Fibroblast of skin of back (primary cell): Measurements from ENCODE around the gene XYLT1.
A peak's percentile ranks its signal among the peaks of the same experiment; 100 is the strongest.
"Not testable (repeated sequence)": the region's sequence is repeated elsewhere in the genome, so short reads cannot be mapped to it uniquely, and the experiment has no call there.

Experiments used
- DNase-seq: peaks from one replicate; pipeline ENCODE4 v3.0.0-alpha.2; 2013

XYLT1 gene

DNA sequence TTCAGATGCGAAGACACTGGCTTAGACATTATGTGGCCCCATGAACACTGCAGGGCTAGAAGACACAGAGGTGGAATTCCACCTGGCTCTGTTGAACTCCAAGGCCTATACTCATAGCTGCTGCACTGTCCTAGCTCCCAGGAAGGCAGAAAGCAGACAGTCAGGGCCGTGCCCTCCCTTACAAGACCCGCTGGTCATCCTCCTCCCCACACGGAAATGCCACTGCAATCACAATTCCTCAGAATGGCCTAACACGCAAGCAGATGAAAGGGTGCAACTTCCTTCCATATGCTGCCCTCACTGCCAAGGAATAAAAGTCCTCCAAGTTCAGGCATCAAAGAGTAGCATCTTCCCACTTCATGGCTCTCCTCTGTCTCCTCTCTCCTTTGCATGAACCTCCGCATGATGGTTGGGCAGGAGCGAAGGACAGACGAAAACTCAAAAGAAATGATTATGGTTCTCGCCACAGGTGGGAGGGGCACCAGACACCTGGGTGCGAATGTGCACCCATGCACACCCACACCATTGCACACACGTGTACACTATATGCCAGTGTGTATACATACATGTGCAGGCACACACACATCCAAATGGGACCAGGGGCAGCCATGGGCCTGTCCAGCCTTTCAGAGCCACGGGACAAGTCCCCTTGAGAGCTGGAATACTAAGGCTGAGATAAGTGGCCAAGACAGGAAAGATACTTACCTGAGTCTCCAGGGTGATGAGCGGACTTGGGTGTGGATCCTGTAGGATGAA is 113.3 kb downstream of the XYLT1 start:
- DNase-seq, result no peak

DNA sequence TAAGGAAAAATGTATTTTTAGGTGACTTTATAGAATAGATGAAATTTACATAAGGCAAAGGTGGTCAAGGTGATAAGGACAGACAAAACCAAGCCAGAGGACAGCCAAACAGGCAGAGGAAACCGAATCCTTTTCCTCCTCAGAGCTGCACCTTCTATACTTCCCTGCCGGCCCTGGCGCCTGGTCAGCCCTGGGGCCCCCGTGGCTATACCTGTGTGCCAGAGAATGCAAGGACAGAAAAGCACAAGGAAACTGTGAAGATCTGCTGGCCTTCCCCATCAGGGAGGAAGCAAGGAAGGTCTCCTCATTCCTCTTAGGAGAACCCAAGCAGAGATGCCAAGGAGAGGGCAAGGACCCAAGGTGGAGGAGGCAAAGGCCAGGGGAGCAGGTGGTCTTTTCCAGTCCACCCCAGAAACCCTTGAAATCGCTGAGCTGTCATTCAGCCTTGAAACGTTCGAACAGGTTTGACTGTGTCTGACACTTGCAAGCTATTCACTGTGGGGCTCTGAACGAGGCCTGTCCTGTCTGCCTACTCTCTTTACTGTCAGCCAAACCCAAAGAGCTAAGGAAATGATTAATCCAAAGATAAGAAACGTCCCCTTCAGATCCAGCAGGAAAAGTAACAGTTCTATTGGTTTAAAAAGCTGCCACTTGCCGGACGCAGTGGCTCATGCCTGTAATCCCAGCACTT is 114.4 kb downstream of the XYLT1 start:
- DNase-seq, result no peak

DNA sequence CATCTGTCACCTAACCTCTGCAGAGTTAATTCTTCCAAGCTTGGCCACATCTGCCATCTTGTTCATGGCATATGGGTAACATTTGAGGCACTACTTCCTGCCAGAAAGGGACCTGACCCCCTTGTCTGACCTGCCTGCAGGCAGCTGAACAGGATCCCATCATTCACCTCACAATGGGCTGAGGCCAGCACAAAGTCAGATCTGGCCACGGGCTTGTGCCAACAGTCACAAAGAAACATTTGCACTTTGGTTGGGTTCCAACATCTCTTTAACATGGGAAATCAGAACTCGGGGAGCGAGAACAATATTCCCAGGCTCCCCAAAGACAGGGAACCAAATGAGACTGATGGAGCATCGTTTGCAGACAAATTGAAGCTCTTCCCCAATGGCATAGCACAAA is 116.1 kb downstream of the XYLT1 start:
- DNase-seq, result no peak

DNA sequence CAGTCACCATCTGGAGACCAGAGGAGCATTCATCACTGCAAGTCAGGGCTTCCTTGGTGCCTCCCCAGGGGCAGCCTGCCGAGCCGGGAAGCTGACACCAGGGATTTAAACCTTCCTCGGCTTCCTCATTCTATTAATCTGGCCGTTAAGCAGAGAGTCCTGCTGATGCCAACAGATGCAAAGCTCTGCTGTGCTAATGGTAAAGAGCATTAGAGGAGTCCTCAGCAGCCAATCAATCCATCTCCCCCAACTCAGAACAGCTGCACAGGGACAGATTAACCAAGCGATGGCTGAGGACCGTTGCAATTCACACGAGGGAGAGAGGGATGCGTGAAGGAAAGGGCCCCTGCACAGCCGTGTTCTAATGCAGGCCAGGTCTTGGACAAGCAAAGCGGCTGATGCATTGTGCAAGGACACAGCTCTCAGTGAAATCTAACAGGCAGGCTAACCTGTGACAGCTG is 116.6 kb downstream of the XYLT1 start:
- no peak for DNase-seq

DNA sequence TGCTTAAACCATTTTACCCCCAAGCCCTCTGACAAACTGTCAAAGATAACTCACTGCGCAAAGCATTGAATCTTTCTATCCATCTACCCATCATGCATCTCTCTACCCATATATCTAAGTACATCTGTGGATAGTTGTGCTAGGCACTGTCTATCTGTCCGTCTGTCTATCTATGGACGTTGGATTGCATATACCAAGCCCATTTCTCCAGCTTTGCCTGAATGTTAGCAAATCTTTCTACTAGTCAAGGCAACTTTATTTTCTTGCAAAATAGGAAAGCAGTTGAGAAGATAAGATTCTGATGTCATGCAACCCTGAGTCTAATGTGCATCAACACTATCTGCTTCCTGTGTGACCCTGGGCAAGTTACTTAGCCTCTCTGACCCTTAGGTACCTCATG is 117.2 kb downstream of the XYLT1 start:
- no peak for DNase-seq

DNA sequence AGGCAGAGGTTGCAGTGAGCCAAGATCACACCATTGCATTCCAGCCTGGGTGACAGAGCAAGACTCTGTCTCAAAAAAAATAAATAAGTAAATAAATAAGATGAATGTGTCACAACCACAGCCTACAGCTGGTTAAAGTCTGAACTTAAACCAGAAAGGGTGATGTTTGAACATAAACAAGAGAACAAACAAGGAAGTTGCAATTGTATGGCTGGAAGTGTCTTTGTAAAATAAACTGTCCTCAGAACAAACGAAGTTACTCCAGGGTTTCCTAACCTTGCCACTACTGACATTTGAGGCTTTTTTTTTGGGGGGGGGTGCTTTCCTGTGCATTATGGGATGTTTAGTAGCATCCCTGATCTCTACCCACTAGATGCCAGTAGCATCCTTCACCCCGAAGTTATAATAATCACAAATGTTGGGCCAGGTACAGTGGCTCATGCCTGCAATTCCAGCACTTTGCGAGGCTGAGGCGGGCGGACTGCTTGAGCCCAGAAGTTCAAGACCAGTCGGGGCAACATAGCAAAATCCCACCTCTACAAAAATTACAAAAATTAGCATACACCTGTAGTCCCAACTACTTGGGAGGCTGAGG is 119.2 kb downstream of the XYLT1 start:
- DNase-seq, result no peak

DNA sequence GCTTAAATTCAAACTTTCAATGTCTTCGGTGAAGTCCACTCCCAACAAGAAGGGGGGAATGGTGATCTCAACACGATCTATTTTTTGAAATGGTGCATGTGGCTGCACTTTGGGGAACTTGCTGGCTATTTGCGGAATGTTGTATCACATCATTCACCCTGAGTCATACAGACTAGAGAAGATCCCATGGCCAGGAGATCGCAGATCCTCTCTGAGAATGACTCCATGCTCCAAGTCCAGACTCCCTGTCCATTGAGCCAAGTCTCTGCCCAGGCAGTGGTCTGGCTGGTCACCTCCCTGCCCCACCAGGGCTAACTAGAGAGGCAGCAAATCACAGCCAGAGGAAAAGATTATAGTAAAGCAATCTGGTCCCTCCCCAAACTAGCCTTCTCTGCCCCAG is 120.6 kb downstream of the XYLT1 start:
- DNase-seq, result peak; percentile 72

DNA sequence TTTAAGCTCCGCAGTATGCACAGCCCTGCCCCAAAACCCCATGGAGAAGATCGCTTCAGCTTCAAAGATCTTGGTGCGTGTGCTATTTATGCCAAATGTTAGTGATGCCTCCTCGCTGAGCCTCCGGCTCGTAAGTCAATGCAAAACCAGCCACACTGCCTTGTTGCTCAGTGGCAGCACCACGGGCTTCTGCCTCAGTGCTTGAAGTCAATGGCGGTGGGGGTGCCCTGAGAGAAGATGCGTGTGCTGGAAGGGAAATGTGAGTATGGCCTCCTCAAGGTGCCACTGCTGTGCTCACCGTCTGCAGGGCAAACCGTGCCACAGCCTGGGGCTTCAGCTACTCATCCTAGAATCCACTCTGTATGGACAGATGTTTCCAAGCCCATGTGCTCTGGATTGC is 121.9 kb downstream of the XYLT1 start:
- DNase-seq, result no peak

DNA sequence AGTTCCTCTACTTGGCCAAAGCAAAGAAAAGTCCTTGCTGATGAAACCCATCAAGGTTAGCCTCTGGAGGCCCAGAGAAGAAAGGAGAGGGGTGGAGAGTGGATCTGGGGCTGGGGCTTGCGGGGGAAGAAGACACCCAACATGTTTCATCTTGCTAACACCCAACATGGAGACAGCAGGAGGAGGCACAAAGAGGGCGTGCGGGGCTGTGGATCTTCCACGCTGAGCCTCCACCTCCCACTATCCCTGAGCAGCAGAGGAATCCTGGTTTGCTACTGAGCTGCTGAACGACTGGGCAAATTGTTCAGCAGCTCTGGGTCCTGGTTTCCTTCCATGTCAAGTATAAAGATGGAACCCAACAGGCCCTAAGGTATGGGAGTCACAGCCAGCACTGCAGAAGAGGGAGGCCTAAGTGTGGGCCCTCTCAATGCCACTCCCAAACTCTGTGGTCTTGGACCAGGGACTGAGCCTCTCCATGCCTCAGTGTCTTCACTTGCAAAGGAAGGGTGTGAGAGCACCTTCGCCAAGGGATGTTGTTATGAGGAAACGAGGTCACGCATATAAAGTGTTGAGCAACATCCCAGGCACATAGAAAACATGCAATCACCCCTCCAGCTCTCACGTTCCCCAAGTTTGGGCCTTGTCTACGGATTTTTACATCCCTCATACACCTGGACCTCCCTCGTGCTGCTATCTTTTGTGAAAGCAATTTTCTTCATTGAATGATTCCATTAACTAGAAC is 122.5 kb downstream of the XYLT1 start:
- DNase-seq, result no peak

DNA sequence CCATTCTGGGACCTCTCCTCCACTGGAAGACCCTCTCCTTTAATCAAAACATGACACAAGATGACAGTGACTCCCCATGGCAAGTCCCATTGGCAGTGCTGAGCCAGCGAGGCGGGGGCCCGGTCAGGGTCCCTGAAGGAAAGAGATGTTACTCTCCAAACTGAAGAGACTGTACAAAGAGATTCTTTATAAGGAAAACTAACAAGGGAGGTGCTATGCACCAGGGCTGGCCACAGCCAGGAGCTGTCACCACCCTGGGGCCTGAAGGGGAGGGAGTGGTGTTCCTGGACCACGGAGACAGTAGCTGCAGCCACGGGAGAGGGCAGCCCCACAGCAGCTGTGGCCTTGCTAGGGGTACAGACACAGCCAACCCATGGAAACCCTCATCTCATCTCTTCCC is 123.1 kb downstream of the XYLT1 start:
- DNase-seq, result no peak

DNA sequence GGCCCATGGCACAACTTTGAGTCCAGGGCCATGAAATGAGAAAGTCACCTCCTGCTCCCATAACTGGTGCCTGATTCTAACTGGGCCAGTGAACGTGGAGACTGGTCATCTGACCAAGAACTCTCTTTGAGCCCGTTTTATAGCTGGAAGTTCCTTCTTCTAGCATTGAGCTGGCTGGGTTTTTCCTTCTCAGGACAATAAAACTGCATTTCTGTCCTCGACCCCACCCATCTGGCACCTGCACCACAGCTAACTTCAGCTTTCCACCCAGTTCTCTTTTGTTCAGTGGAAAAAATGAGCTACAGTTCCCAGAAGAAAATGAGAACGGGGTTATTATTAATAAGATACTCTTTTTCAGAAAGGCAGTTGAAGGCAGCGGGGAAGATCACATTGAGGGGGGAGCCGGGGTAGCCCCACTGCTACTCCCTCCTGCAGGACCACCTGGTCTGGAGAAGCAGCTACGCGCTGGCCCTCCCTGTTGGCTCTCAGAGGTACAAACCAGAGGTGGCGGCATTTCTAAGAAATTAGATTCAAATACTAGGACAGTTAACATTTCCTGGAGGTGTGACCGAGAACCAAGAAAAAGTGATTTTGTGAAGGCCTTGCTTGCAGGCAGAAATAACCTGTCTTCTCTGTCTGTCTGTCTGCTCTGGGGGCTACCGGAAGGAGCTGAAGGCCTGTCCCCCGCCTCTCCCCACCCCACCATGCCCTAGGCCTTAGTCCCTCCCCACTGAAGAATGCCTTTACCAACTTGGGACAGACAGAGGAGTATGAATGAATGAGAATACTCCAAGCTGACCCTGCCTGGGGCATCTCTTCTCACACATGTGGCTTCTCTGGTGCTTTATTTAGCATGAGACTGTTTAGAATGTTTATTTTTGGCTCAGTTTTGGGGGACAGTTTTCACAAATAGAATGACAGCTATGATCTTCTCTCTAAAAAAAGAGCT is 123.9 kb downstream of the XYLT1 start:
- no peak for DNase-seq

DNA sequence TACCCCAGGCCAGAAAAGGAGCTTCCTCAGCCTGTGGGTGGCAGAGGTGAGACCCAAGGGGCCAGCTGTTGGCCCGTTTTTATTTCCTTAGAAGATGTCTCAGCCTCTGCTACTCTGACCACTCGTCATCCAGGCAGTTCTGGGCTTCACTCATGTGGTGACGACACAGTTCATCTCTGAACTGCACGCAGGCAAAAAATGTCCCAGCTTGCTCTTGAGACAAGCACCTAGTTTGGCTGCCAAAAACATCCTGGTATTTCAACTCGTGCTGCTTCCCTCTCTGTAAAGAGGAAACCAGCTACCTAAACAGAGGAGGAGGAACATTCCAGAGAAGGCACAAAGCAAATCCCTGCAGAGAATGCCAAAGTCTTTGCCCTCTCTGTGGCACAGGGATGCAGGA is 125.7 kb downstream of the XYLT1 start:
- DNase-seq, result peak; percentile 41

DNA sequence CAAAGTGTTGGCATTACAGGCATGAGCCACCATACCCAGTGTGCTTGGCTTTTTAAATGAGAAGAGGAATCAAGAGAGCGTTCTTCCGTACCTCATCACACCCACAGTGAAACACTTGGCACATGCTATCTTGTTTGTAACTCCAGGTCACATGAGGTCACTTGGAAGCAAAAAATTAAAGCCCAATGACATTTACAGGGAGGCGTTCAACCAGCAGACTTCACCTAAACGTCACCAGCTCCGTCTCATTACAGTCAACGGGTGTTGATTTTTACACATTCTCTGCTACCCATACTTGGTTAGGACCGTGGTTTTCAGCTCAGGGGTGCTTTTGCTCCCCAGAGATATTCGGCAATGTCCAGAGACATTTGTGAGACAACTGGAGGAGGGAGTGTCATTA is 127.0 kb downstream of the XYLT1 start:
- no peak for DNase-seq

DNA sequence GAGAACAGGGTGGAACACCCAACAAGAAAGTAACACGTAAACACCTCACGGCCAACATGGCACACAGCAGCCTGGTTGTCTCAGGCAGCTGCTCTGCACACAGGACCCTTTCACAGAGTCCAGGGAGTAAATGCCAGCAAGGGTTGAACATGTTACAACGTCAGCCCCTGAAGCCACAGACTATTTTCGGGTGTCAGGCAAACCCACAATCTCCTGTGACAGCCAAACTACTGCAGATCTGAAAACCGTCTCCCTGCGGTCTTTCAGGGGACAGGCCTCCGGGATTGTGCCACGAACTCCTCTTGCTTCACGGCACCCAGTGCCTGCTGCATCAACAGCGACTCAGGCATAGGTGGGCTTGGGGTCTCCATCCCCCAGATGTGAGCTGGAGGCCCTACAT is 127.7 kb downstream of the XYLT1 start:
- no peak for DNase-seq

DNA sequence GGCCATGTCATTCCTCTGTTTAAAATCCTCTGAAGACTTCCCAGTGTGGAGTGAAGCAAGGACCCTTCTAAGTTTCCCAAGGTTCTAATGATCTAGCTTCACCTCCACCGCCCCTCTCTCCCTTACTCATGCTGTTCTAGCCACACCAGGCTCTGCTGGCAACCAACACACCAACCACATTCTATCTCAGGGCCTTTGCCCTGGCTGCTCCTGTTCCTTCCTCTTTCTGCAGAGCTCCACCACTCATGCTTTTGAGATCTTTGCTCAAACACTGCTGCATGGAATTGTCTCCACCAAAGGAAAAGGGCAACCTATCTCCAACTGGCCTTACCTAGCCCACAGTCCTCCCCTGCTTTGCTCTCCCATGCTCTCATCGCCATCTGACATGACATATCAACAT is 128.7 kb downstream of the XYLT1 start:
- DNase-seq, result no peak

DNA sequence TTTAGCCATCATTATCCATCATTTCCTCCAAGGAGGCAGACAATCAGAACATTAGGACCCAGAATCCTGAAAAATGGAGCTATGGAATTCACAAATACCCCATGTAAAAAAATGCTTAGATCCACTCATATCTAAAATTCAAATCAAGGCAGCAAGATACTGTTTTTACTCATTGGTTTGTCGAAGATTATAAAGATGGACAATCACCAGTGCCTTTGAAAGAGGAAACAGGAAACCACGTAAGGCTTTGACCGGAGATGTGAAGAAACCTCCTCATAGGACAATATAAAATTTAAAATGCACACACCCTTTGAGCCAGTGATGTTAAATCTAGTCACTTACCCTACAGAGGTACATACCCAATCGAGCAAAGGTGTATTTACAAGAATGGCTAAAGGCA is 130.0 kb downstream of the XYLT1 start:
- no peak for DNase-seq

DNA sequence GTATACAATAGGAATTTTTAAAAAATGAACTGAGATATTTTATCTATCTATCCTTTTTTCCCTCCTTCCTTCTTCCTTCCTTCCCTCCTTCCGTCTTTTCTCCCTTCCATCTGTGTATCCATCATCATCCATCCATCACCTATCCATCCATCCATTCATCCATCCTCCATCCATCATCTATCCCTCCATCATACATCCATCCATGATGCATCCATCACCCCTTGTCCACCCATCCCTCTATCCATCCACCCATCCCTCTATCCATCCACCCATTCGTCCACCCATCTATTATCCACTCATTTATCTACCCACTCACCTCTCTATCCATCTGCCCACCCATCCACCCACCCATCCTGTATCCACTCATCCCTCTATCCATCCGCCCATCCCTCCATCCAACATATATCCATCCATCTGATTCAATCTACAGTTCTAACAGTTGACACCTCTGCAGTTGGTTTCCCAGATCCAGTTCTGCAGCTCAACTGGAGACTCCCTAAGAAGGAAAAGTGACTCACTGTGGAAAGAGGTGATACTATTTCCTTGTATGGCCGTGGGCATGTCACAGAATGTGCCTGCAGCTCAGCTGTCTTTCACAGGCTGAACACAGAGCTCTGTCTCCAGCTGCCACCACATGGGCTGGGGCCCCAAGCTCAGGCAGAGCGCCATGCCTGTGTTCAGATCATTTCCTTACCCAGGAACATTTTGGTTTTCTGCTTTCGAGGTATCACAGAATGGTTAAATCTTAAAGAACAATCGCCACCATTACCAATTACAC is 130.8 kb downstream of the XYLT1 start:
- DNase-seq, result peak; percentile 75

DNA sequence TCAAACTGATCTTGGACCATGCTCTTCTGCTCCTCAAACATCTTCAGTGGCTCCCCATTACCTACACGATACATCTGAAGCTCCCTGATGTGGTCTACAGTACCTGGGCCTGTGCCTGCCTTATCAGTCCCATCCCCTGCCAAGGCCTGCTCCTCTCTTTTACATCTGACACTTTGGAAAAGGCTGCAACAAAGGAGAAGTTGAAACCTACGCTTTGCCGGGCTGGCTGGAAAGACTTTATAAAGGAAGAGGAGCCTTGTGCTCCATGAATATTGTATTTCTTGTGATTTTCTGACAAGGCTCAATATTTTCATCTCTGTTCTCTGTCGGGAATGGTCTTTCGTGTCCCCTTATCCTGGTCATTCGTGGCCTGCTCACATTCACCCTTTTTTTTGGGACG is 132.5 kb downstream of the XYLT1 start:
- DNase-seq, result no peak

DNA sequence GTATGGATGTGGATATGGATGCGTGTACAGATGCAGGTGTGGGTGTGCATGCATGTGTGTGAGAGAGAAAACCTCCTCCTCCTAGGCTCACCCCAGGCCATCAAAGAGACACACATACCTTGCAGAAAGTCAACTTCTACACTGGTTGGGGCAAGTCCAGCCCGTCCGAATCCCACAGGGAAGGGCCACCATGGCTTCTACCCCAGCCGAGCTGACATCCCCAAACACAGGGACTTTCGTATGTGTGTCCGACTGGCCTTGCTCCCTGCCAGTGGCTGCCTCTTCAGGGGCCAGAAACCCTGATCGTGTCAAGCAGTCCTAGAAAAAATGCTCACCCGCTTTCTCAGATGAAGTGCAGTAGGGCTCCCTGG is 134.2 kb downstream of the XYLT1 start:
- DNase-seq, result no peak

DNA sequence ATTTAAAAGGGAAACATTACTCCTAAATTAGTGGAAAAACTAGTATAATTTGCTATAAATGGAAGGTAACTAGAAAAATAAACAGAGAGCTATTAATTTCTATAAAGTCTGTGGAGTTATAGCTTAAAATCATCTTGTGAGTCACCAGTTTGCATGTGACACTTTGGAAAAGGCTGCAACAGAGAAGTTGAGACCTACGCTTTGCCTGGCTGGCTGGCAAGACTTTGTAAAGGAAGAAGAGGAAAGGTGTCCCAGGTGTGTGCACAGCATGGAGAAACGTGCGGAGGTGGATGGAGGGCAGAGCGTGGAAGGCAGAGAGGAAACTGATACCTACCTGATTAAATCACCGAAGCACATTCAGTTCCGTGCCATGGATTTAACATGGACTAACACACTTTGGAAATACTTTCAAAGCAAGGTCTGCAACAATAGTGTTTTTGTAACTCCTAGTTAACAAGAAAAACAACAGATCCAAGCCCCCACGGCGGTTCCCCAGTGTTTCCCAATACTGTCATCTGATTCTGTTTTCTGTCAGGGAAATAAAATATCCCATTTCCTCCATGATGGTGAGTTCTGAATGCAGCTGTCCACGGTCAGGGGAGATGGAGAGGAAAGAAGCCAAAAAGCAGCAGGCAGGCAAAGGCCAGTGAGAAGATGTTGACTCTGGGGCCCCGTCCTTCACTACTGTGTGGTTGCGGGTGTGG is 134.8 kb downstream of the XYLT1 start:
- DNase-seq, result no peak

DNA sequence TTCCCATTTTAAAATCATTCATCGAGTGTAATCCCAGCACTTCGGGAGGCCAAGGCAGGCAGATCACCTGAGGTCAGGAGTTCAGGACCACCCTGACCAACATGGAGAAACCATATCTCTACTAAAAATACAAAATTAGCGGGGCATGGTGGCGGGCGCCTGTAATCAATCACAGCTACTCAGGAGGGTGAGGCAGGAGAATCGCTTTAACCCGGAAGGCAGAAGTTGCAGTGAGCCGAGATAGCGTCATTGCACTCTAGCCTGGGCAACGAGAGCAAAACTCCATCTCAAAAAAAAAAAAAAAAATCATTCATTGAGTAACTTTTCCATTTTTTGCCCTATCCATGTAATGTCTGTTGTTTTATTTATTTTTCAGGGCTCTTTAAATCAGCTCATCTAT is 135.4 kb downstream of the XYLT1 start:
- not testable (repeated sequence) for DNase-seq
